ENCODE measurements around the gene YIPF3.
"Not testable (repeated sequence)": the region's sequence is repeated elsewhere in the genome, so short reads cannot be mapped to it uniquely, and the experiment has no call there.

- TF ChIP-seq SUZ12 (IDR thresholded peaks at IDR 0.05; ENCODE audit: extremely low read depth, insufficient read depth, insufficient read length); ZNF274 (IDR thresholded peaks at IDR 0.05; ENCODE audit: low read depth, low read length); YY1 (IDR thresholded peaks at IDR 0.05; ENCODE audit: insufficient read depth, insufficient read length): not testable (repeated sequence)
These were observed 49.5 kb downstream of the YIPF3 start for GRCh38 chr6:43467265-43467664.
